Keratinocyte (primary cell): ENCODE data around the gene KRT3.

ENCODE experiments used
- EZH2 ChIP-seq: IDR thresholded peaks from one replicate; pipeline ENCODE4 v1.6.1; 2012; ENCODE audit warnings: inconsistent platforms, mild to moderate bottlenecking, low read length, moderate library complexity
- TF ChIP-seq, protein P1 (sequence below), 3 experiments: IDR thresholded peaks in 1 of 3; conservative IDR thresholded peaks in 1 of 3; optimal IDR thresholded peaks in 1 of 3; 2 replicates in 2 of 3; 3 replicates in 1 of 3; pipeline versions ENCODE3 to v1.5.1; 2011; ENCODE audit warnings: low read length in 3 of 3, mild to moderate bottlenecking in 3 of 3, moderate library complexity in 2 of 3, control low read depth in 1 of 3, inconsistent platforms in 1 of 3; ENCODE audit not compliant: insufficient read depth in 2 of 3; ENCODE audit errors: extremely low read depth in 1 of 3

DNA sequence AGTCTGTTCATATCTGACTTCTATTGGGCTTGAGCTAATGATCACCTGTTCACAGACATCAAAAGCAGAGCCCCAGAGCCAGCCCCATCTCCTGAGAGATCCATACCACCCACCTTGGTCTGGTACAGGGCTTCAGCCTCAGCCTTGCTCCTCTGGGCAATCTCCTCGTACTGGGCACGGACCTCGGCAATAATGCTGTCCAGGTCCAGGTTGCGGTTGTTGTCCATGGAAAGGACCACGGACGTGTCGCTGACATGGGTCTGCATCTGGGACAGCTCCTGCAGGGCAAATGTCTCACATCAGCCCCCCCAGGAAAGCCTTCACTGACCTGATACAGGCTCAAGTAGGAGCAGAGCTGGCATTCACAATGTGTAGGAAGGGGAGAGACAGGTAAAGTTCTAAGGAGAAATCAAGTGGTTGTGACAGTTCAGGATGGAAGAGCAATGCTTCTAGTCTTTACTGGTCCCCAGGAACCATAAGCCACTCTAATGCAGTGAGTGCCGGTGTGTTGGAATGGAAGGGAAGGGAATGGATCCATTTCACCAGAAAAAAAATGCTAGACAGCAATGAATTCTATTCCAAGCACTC lies 12.8 kb upstream of the KRT3 start:
- TF ChIP-seq, protein P1, sequence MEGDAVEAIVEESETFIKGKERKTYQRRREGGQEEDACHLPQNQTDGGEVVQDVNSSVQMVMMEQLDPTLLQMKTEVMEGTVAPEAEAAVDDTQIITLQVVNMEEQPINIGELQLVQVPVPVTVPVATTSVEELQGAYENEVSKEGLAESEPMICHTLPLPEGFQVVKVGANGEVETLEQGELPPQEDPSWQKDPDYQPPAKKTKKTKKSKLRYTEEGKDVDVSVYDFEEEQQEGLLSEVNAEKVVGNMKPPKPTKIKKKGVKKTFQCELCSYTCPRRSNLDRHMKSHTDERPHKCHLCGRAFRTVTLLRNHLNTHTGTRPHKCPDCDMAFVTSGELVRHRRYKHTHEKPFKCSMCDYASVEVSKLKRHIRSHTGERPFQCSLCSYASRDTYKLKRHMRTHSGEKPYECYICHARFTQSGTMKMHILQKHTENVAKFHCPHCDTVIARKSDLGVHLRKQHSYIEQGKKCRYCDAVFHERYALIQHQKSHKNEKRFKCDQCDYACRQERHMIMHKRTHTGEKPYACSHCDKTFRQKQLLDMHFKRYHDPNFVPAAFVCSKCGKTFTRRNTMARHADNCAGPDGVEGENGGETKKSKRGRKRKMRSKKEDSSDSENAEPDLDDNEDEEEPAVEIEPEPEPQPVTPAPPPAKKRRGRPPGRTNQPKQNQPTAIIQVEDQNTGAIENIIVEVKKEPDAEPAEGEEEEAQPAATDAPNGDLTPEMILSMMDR (optimal IDR thresholded peaks at IDR 0.05 in 1 of 3, IDR thresholded peaks at IDR 0.05 in 1 of 3, conservative IDR thresholded peaks at IDR 0.05 in 1 of 3; ENCODE audit: extremely low read depth in 1 of 3, insufficient read depth in 2 of 3, low read length in 3 of 3): no peak
- TF ChIP-seq EZH2: no peak
